ENCODE measurements around the gene UCN. TPM values are rescaled to one million over a fixed set of nuclear protein-coding genes. Genes with fewer than 3 reads are reported as not detected.

The UCN gene
- total RNA-seq, 1 experiment from 2014 or later: 2.8 TPM

DNA sequence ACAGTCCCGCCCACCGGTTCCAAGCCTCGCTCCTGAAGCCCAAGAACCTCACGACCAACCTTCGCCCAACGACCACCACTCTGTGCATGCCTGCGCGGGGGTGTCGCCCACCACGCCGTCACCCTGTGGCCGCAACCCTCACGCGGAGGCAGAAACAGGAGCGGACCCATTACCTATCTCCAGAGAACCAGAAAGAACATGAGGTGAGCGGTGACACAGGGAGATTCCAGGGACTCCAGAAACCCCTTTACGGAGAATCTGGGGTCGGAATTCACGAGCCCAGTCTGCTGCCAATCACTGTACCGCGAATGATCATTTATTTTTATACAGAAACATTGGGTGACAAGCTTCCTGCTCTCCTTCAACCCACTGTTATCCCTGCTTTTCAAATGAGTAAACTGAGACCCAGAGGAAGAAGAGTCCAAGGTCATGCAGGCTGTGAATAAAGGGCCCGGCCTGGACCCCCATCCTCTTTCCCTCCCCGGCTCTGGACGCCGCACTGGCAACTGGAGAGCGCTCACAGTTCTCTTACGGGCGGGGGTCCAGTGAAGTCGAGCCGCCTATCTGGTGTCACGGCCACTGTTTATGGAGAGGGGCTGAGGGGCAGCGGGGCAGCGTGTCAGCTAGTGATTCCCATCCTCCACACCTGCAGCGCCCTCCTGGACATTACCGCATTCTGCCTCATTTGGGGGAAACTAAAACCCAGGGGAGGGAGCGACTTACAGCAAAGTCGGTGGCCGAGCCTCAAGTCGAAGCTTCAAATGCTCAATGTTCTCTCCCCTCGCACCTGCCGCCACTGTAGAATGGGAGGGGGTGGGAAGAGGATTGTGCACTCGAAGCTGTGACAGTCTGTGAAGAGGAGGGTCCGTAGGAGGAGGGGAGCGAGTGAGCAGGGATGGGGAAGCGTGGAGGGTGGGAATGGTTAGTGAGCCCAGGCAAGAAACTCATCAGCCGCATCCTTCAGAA lies 44.7 kb downstream of the UCN start:
- H4K20me1 ChIP-seq (ENCODE audit: insufficient read depth): no peaks in the 10 kb centered on the region
- no peak overlapping the region for H3K27ac ChIP-seq
- no peaks in the 10 kb centered on the region for H3K79me2 ChIP-seq (ENCODE audit: low read depth)
- no peaks in the 10 kb centered on the region for H3K9me2 ChIP-seq (ENCODE audit: insufficient read depth)
- ChIA-PET CTCF (interaction anchor here (0.7 to 0.8 kb wide), 2 partner anchors 30 to 430 kb away, joined by 4 to 5 read pairs; no protein-coding TSS in a partner anchor), POLR2A (ENCODE audit: unreplicated experiment) (no interaction called here)
- H3K27me3 ChIP-seq (ENCODE audit: insufficient read depth, low read depth): peaks cover 58% of the 10 kb centered on the region
- H3K4me1 ChIP-seq (replicated peaks; ENCODE audit: insufficient read depth): no peaks in the 10 kb centered on the region
- H3K36me3 ChIP-seq (ENCODE audit: low read depth): no peaks in the 10 kb centered on the region
- H3K4me2 ChIP-seq: peak overlapping the region; percentile 79
- H3K9me3 ChIP-seq (ENCODE audit: insufficient read depth, low read depth): no peaks in the 10 kb centered on the region
- intact Hi-C loops (cut with micrococcal nuclease; ENCODE audit: unreplicated experiment): no loop called here
- no TSS peak for BruUV-seq (replicated peaks)
- peak overlapping the region; percentile 47; the same call in 1 of the 2 replicates for H3K4me3 ChIP-seq
- TF ChIP-seq, protein P1, sequence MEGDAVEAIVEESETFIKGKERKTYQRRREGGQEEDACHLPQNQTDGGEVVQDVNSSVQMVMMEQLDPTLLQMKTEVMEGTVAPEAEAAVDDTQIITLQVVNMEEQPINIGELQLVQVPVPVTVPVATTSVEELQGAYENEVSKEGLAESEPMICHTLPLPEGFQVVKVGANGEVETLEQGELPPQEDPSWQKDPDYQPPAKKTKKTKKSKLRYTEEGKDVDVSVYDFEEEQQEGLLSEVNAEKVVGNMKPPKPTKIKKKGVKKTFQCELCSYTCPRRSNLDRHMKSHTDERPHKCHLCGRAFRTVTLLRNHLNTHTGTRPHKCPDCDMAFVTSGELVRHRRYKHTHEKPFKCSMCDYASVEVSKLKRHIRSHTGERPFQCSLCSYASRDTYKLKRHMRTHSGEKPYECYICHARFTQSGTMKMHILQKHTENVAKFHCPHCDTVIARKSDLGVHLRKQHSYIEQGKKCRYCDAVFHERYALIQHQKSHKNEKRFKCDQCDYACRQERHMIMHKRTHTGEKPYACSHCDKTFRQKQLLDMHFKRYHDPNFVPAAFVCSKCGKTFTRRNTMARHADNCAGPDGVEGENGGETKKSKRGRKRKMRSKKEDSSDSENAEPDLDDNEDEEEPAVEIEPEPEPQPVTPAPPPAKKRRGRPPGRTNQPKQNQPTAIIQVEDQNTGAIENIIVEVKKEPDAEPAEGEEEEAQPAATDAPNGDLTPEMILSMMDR (conservative IDR thresholded peaks at IDR 0.05): no peak
- 0 out of 2 replicates have a peak, but pooled peaks have one; percentile 25 for TF ChIP-seq EZH2 (IDR thresholded peaks at IDR 0.05; ENCODE audit: low read depth)
- DNase-seq: no peak
- H3F3A ChIP-seq (ENCODE audit: insufficient read depth, low read depth): no peaks in the 10 kb centered on the region; the same call in 1 of the 2 replicates
- peak overlapping the region; percentile 62; the same call in 1 of the 2 replicates for H2AFZ ChIP-seq

DNA sequence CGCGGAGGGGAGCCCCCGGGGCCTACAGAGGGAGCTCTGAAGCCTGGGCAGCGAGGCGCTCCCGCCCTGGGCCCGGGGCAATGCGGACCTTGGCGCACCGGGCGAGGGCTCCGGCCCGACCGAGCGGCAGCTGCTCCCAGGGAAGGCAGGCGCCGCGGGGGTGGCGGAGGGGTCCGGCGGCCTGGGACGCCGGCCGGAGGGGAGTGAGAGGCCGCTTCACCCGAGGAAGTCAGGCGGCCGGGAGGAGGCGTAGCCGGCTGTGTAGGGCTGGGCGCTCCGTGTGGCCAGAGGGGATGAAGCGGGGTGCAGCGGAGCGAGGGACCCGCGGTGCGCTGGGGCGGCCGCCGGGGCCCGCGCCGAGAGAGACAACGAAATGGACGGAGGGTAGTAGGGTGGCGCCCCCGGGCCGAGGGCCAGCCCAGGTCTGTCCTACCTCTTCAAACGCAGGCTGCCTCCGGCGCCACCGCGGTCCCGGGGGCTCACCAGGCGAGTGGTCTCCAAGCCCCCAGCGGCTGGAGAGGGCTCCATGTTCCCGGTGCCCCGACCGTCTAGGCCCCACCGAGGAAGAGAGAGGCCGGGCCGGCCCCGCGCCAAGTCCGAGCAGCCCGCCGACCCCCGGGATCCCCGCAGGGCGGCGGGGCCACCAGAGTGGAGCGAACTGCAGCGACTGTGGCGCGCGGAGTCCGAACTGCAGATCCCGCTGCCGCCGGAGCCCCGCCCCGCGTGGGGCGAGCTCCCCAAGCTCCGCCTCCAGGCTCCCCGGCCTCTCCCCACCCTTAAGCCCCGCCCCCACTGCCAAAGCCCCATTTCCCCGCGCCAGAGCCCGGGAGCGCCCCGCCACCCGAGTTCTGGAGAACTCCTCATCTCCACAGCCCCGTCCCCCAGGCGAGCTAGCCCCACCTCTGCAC lies 45.6 kb downstream of the UCN start, which contains the start of gene SLC30A3:
Gene SLC30A3 (minus strand): TSS at position 669 of the 908 bp plus-strand sequence. CDS start 141 bp downstream, at position 528.
- no peak for TF ChIP-seq EZH2 (IDR thresholded peaks at IDR 0.05; ENCODE audit: low read depth)
- TF ChIP-seq, protein P1 (conservative IDR thresholded peaks at IDR 0.05): no peak
- ChIA-PET POLR2A (ENCODE audit: unreplicated experiment) (interaction anchor here (0.6 kb wide), 1 partner anchor 231 kb away, joined by 11 read pairs; no protein-coding TSS in a partner anchor), CTCF (interaction anchor here (0.6 kb wide), 1 partner anchor 107 kb away, joined by 7 read pairs; no protein-coding TSS in a partner anchor)
- no peaks in the 10 kb centered on the region for H3K9me2 ChIP-seq (ENCODE audit: insufficient read depth)
- H3K9me3 ChIP-seq (ENCODE audit: insufficient read depth, low read depth): no peaks in the 10 kb centered on the region
- BruUV-seq (replicated peaks): no TSS peak
- H3K36me3 ChIP-seq (ENCODE audit: low read depth): no peaks in the 10 kb centered on the region
- H4K20me1 ChIP-seq (ENCODE audit: insufficient read depth): no peaks in the 10 kb centered on the region
- H3K27ac ChIP-seq: no peak within 1 kb of the TSS
- peak within 1 kb of the TSS; percentile 62; the same call in 1 of the 2 replicates for H2AFZ ChIP-seq
- intact Hi-C loops (cut with micrococcal nuclease; ENCODE audit: unreplicated experiment): no loop called here
- DNase-seq: peak in 1 of 2 experiments; percentile 51
- no peaks in the 10 kb centered on the region; the same call in 1 of the 2 replicates for H3F3A ChIP-seq (ENCODE audit: insufficient read depth, low read depth)
- H3K4me1 ChIP-seq (replicated peaks; ENCODE audit: insufficient read depth): no peaks in the 10 kb centered on the region
- H3K79me2 ChIP-seq (ENCODE audit: low read depth): no peaks in the 10 kb centered on the region
- H3K4me2 ChIP-seq: peak within 1 kb of the TSS; percentile 79
- H3K27me3 ChIP-seq (ENCODE audit: insufficient read depth, low read depth): peaks cover 59% of the 10 kb centered on the region
- peak within 1 kb of the TSS; percentile 47; the same call in 1 of the 2 replicates for H3K4me3 ChIP-seq

DNA sequence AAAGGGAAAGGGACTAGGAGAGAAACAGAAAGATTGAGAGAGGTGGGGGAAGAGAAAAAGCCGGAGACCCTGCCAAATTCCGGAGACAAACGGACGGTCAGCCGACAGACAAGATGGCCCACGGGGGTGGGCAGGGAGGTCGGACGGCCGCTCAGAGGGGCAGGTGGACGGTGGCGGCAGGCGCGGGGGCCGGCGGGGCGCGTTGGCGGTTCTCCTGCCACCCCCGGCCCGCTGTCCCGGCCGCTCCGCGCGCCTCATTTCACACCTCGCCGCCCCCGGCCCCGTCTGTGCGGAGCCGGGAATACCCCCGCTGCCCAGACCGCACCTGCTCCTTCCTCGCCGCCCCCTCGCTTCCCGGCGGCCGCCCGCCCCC lies 46.3 kb downstream of the UCN start:
- Histone ChIP-seq H3K9me2 (ENCODE audit: insufficient read depth) (no peaks in the 10 kb centered on the region), H3K36me3 (ENCODE audit: low read depth) (no peaks in the 10 kb centered on the region), H3K79me2 (ENCODE audit: low read depth) (no peaks in the 10 kb centered on the region), H3K27ac (no peak overlapping the region), H2AFZ (no peak overlapping the region), H3K4me1 (replicated peaks; ENCODE audit: insufficient read depth) (no peaks in the 10 kb centered on the region), H3K9me3 (ENCODE audit: insufficient read depth, low read depth) (no peaks in the 10 kb centered on the region), H4K20me1 (ENCODE audit: insufficient read depth) (no peaks in the 10 kb centered on the region), H3F3A (ENCODE audit: insufficient read depth, low read depth) (no peaks in the 10 kb centered on the region; the same call in 1 of the 2 replicates), H3K4me3 (no peak overlapping the region), H3K27me3 (ENCODE audit: insufficient read depth, low read depth) (peaks cover 66% of the 10 kb centered on the region), H3K4me2 (no peak overlapping the region)
- CTCF ChIA-PET: interaction anchor here (0.6 kb wide), 1 partner anchor 108 kb away, joined by 7 read pairs; no protein-coding TSS in a partner anchor
- intact Hi-C loops (cut with micrococcal nuclease; ENCODE audit: unreplicated experiment): no loop called here
- POLR2A ChIA-PET (ENCODE audit: unreplicated experiment): interaction anchor here (0.6 kb wide), 1 partner anchor 230 kb away, joined by 11 read pairs; no protein-coding TSS in a partner anchor
- TF ChIP-seq, protein P1 (conservative IDR thresholded peaks at IDR 0.05): no peak
- TF ChIP-seq EZH2 (IDR thresholded peaks at IDR 0.05; ENCODE audit: low read depth): no peak
- no peak for DNase-seq
- BruUV-seq (replicated peaks): no TSS peak

Measured in PC-9 (cell line).